GM19463 (cell line): ENCODE results near the gene ATP5PD.
"Not testable (repeated sequence)": the region's sequence is repeated elsewhere in the genome, so short reads cannot be mapped to it uniquely, and the experiment has no call there.

ENCODE experiments used
- ATAC-seq: cut with Tn5 transposase; IDR thresholded peaks from one replicate; pipeline ENCODE4 v1.9.1; 2021; ENCODE audit warnings: mild to moderate bottlenecking, moderate library complexity; ENCODE audit not compliant: unreplicated experiment

The ATP5PD gene

DNA sequence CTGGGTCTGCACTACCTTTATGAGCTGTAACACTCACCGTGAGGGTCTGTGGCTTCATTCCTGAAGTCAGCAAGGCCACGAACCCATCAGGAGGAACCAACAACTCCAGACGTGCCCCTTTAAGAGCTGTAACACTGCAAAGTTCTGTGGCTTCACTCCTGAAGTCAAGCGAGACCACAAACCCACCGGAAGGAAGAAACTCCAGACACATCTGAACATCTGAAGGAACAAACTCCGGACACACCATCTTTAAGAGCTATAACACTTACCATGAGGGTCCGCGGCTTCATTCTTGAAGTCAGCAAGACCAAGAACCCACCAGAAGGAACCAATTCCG lies 21.4 kb downstream of the ATP5PD start:
- ATAC-seq = not testable (repeated sequence)

GRCh38 chr17:75024686-75025397 lies 21.9 kb downstream of the ATP5PD start:
- ATAC-seq = no peak

DNA sequence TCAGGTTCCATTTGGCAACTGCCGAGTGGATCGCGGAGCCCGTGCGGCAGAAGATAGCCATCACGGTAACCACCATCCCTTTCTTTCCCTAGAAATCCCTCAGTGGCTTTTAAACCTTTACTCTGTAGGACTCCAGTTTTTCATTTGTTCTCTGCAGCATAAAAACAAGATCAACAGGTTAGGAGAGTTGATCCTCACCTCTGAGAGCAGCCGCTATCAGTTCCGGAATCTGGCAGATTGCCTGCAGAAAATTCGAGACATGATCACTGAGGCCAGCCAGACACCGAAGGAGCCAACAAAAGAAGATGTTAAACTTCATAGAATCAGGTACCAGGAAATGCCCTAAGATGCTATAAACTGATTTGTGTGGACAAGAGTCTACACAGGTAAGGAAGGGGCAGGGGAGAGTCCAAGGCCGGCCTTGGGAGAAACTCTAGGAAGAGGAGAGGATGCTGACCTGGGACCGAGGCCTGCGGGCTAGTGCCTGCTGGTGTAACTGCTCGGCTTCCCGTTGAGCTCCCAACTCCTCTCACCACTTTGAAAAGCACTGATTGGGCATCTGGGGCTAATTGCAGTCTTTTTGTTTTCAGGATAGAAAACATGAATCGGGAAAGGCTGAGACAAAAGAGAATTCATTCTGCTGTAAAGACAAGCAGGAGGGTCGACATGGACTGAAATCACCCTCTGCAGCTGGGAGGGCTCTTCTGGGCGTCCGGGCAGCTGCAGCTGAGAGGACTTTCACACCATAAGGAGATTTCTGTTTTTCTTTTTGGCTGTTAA lies 26.2 kb downstream of the ATP5PD start:
- no peak for ATAC-seq

DNA sequence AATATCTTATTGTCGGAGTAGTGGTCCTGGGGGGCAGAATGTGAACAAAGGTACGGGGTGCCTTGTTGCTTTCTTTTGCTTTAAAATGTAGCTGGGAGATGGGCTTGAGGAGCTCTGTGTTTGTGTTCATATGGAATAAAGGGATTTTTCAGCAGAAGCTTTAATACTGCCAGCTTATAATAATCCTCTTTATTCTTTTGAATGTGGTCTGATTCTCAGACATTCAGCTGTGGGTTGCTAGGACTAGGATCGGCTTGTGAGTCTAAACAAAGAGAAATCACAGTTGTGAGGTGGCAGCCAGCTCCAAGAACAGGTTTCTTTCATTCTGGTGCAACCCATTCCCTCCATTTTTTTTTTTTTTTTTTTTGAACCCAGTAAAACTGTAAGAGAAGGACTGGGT lies 27.1 kb downstream of the ATP5PD start:
- ATAC-seq = no peak

DNA sequence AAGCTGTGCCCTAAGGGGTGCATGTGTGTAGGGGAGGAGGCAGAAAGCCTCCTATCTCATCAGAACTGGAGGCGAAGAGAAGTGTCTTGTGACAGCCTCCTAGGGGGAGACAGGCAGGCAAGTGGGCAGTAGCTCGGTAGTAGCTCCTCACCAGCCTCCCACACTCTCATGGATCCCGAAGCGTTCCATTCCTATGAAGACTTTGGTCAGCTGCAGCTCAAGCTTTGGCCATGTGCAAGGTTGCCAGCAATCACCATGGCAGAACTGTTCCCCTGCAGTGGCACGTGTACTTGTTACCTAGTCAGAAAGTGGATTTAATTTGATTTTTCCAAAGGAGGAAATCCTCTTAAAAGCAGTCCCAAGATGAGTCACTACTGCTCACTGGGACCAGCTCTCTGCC lies 27.6 kb downstream of the ATP5PD start:
- ATAC-seq = no peak

- ATAC-seq = no peak
Observed at GRCh38 chr17:75013092-75013559, 33.6 kb downstream of the ATP5PD start.

DNA sequence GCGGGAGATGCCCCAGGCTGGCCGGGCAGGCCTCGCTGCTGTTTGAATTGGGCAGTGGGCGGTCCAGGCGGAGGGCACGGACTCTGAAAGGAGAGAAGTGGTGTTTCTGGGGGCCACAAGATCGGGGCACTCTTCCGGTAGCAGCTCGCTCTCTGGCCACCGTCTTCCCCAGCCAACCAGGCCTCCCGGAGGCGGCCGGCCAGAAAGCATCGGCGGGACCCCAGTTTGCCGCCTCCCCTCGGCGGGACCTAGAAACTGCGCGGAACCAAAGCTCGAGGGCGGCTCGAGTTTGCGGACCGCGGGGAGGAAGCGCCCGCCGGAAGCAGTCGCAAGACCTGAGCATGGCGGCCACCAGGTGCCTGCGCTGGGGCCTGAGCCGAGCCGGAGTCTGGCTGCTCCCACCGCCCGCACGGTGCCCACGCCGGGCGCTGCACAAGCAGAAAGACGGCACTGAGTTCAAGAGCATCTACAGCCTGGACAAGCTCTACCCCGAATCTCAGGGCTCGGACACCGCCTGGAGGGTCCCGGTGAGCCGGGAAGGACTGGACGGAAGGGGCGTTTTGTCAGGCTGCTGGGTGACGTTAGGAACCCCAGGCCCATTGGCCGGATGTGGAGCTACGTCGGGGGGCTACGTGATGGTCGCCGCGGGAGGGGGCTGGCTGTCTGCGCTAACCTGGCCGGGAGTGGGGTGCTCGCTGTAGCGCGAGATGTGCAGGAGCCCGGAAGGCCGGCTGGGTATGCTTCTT lies 34.2 kb downstream of the ATP5PD start, which contains the start of gene MRPL58:
Gene MRPL58 (plus strand): TSS at position 325 of the 746 bp plus-strand sequence. CDS start 17 bp downstream, at position 342.
- ATAC-seq = peak; percentile 87

DNA sequence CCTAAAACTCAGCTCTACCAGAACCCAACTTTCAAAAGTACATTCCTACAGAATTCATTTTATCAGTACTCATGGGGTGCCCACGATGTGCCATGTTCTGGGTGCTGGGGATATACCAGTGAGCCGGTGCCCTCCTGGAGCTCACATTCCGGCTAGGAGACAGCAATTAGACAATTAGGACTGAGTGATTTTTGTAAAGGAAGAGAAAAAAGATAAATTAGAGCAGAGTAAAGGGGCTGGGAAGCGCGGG lies 34.7 kb downstream of the ATP5PD start:
- ATAC-seq = no peak

- ATAC-seq = no peak
Observed at GRCh38 chr17:75011401-75012095, 35.2 kb downstream of the ATP5PD start.

- no peak for ATAC-seq
Observed at GRCh38 chr17:75010683-75011400, 35.9 kb downstream of the ATP5PD start.

DNA sequence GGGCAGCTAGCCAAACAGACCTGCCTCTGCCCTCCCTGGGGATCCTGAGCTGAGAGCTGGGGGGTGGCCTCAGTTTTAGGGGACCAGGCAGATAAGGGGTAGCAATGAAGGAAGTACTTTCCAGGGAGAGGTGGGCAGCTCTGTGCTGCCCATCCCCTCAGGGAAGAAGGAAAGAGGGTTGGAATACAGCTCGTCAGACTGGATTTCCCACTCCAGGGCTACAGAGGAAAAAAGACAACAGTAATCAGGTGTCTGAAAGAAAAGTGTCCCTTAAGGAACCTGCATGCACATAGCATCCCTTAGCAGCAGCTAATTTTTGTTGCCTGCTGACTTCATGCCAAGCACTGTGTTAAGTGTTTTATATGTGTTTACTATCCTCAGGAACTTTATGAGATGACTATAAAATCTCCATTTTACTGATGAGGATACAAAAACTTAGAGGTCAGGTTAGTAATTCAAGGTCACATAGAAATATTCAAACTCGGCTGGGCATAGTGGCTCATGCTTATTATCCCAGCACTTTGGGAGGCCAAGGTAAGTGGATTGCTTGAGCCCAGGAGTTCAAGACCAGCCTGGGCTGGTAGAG lies 37.5 kb downstream of the ATP5PD start:
- no peak for ATAC-seq

GRCh38 chr17:75008373-75008772 lies 38.4 kb downstream of the ATP5PD start:
- no peak for ATAC-seq

DNA sequence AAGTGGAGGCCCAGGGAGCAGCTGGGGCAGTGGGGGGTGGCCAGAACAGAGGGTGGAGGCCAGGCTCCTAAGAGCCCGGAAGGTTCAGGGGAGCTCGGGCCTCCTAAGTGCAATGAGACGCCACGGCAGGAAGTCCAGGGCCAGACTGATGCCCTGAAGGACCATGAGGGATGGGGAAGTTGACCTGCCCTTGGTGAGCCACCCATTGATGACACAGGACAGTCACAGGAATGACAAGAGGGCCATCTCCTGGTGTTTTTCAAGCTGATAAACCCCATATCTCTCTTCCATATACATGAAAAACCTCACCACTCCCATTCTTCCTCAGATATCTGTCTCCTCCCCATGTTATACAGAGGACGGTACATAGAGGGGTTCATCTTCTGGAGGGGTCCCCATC lies 40.1 kb downstream of the ATP5PD start:
- ATAC-seq = no peak

- ATAC-seq = not testable (repeated sequence)
Observed at GRCh38 chr17:75006084-75006483, 40.7 kb downstream of the ATP5PD start.

DNA sequence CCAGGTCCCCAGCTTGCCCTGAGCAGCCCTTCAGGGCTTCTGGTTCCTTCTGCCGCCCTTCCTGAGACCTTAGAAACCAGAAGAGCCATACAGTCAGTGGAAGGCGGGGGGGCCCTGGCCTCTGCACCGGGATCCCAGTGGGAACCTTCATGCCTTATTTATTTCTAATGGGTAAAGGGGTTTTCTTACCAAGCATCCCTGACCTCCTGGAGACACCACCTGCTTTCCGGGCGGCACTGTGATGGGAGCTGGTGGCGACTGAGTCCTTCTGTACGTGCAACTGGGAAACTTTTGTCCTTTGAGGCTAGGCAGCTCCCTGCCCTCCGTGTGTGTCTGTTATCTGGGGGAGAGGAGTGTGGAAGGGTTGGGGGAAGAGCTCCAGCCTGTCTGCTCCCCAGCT lies 41.5 kb downstream of the ATP5PD start:
- ATAC-seq = no peak

DNA sequence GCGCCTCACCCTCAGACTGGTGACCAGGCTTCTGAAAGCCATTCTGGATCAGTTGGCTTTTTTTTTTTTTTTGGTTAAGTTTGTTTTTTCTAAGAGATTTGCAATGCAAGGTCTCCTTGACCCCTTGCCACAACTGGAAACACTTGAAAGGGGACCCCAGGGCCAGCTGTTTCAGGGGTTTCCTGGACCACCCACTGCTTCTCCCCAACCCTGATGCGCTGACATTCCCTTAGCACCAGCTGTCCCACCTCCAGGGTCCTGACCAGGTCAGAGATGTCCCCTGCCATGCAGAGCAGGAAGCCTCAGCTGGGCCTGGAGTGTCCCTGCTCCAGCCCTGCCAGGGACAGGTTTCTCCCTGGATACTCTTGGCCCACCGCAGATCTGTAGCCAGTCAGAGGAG lies 42.4 kb downstream of the ATP5PD start:
- ATAC-seq = no peak

DNA sequence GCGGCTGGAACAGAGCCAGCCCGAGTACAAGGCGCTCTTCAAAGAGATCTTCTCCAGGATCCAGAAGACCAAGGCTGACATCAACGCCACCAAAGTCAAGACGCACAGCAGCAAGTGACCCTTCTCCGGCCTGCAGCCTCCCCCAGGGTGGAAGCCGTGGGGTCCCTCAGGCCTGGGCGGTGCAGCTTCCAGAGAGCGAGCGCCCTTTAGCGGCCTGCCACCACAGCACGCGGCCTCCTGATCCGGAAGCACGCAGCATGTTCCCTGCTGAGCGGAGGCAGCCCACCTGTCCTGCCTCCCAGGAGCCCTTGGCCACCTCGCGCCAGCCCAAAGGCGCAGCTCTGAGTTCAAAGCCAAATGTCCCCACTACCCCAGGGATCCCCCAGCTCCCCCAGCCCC lies 42.8 kb downstream of the ATP5PD start:
- ATAC-seq = no peak

DNA sequence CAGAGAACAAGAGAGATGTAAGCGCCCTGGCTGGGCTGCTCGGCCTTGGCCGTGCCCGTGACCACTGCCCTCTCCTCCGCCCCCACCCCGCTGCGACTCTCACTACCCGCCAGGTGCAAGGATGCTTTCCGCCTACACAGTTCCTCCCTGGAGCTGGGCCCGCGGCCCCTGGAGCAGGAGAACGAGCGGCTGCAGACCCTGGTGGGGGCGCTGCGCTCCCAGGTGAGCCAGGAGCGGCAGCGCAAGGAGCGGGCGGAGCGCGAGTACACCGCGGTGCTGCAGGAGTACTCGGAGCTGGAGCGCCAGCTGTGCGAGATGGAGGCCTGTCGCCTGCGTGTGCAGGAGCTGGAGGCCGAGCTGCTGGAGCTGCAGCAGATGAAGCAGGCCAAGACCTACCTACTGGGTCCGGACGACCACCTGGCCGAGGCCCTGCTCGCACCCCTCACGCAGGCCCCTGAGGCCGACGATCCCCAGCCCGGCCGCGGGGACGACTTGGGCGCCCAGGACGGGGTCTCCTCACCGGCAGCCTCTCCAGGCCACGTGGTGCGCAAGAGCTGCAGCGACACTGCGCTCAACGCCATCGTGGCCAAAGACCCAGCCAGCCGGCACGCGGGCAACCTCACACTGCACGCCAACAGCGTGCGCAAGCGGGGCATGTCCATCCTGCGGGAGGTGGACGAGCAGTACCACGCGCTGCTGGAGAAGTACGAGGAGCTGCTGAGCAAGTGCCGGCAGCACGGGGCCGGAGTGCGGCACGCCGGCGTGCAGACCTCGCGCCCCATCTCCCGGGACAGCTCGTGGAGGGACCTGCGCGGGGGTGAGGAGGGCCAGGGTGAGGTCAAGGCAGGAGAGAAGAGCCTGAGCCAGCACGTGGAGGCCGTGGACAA lies 43.5 kb downstream of the ATP5PD start:
- ATAC-seq = no peak
